Uterus (tissue), 2 donors: Measurements from ENCODE around the gene INPP4A.

Experiments
- POLR2A ChIP-seq, 2 donors: fragments of 450-650 bp; IDR thresholded peaks; one replicate each; pipeline ENCODE4 v1.6.1; 2016; ENCODE audit warnings: antibody characterized with exemption in 2 of 2, mild to moderate bottlenecking in 1 of 2, moderate library complexity in 1 of 2
- TF ChIP-seq, protein P1 (sequence below), 4 experiments: fragments of 200-600 bp in 2 of 4; fragments of 450-650 bp in 2 of 4; sonication (generic) in 2 of 4; IDR thresholded peaks; one replicate each; pipeline ENCODE4 v1.5.1; 2016 to 2019; ENCODE audit warnings: antibody characterized with exemption in 4 of 4, mild to moderate bottlenecking in 2 of 4, moderate library complexity in 1 of 4

DNA sequence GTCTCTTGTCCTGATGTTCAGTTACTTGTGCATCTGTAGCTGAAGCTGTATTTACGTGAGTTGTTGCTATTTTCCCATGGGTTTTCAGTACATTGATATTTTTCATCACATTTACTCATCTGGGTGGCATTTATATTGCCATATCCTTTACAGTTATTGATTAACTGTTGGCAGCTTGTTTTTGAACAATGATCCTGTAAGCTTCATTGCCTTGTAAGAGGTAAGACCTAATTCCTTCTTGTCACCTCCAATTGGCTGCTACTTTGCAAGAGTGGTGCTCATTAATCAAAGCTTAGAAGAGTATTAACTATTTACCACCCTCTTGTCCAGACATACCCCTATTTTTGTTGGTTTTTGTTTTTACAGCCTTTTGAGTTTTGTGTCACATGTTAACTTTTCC, 88.9 kb downstream of the INPP4A start:
- TF ChIP-seq, protein P1, sequence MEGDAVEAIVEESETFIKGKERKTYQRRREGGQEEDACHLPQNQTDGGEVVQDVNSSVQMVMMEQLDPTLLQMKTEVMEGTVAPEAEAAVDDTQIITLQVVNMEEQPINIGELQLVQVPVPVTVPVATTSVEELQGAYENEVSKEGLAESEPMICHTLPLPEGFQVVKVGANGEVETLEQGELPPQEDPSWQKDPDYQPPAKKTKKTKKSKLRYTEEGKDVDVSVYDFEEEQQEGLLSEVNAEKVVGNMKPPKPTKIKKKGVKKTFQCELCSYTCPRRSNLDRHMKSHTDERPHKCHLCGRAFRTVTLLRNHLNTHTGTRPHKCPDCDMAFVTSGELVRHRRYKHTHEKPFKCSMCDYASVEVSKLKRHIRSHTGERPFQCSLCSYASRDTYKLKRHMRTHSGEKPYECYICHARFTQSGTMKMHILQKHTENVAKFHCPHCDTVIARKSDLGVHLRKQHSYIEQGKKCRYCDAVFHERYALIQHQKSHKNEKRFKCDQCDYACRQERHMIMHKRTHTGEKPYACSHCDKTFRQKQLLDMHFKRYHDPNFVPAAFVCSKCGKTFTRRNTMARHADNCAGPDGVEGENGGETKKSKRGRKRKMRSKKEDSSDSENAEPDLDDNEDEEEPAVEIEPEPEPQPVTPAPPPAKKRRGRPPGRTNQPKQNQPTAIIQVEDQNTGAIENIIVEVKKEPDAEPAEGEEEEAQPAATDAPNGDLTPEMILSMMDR (IDR thresholded peaks at IDR 0.05), result no peak
- no peak for TF ChIP-seq POLR2A (IDR thresholded peaks at IDR 0.05)
